ENCODE results near the gene ADAM33. TPM values are rescaled to one million over a fixed set of nuclear protein-coding genes. Genes with fewer than 3 reads are reported as not detected.

The ADAM33 gene
- total RNA-seq, 1 donor from 2014 or later = 11.0 TPM

DNA sequence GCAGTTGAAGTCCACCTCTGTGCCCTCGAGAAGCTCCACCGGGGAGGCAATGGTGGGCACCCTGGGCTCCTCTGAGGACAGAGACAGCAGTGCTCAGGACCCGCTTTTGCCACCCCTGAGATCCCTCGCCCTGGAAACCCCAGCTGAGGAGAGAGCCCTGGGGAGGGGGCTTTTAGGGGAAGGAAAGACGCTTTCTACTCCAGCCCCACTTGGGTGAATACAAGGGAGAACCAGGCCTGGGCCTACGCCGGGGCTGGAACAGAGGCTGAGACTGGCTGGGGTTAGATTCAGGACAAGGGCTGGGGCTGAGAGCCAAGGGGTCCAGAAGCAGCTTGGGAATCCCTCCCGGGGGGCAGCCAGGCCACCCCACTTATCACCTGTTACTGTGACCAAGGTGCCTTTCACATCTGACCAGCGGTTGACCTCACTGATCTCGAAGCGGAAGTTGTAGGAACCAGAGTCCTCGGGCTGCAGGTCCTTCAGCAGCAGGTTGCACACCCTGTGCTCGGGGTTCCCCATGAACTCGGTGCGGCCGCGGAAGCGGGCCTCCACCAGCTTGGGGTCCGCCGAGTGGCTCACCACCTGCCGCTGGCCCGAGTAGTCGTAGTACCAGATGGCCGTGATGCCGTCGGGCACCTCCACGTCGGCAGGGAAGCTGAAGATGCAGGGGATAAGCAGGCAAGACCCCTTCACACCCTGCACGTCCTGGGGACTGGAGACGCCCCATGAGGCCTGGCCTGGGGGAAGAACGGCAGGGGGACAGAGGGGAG, 24.3 kb upstream of the ADAM33 start:
- Histone ChIP-seq H3K36me3 (no peaks in the 10 kb centered on the region), H3K4me1 (peaks cover 9% of the 10 kb centered on the region), H3K9me3 (no peaks in the 10 kb centered on the region), H3K4me3 (no peak overlapping the region), H3K27me3 (no peaks in the 10 kb centered on the region), H3K27ac (no peak overlapping the region)
- intact Hi-C loops (cut with DNase I) = no loop called here
- peak; percentile 61 for DNase-seq
- TF ChIP-seq, protein P1, sequence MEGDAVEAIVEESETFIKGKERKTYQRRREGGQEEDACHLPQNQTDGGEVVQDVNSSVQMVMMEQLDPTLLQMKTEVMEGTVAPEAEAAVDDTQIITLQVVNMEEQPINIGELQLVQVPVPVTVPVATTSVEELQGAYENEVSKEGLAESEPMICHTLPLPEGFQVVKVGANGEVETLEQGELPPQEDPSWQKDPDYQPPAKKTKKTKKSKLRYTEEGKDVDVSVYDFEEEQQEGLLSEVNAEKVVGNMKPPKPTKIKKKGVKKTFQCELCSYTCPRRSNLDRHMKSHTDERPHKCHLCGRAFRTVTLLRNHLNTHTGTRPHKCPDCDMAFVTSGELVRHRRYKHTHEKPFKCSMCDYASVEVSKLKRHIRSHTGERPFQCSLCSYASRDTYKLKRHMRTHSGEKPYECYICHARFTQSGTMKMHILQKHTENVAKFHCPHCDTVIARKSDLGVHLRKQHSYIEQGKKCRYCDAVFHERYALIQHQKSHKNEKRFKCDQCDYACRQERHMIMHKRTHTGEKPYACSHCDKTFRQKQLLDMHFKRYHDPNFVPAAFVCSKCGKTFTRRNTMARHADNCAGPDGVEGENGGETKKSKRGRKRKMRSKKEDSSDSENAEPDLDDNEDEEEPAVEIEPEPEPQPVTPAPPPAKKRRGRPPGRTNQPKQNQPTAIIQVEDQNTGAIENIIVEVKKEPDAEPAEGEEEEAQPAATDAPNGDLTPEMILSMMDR (IDR thresholded peaks at IDR 0.05) = no peak
- ATAC-seq = no peak

DNA sequence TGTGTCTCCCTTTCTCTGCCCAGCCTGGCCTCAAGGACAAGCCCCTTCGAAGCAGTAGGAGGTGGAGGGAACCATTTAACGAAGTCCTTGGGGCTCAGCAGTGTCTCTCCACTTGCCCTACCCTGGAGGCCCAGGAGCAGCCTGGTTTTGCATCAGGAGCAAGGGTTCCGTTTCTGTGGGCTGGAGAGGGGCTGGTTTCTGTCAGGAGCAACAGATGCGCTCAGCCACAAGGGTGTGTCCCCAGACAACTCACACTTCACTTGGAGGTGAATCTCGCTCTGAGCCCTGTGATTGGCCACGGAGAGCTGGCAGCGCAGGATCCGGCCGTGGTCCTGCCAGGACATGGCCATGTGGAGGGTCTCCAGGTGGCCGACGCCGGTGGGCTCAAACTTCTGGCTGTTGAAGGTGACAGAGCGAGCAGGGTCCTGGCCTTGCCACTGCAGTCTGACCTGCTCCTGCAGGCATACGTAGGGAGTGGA, 23.7 kb upstream of the ADAM33 start:
- peaks cover 6% of the 10 kb centered on the region for H3K4me1 ChIP-seq
- TF ChIP-seq, protein P1 (IDR thresholded peaks at IDR 0.05) = no peak
- H3K4me3 ChIP-seq = no peak overlapping the region
- intact Hi-C loops (cut with DNase I) = no loop called here
- H3K27me3 ChIP-seq = no peaks in the 10 kb centered on the region
- H3K9me3 ChIP-seq = no peaks in the 10 kb centered on the region
- ATAC-seq = no peak
- no peak overlapping the region for H3K27ac ChIP-seq
- no peaks in the 10 kb centered on the region for H3K36me3 ChIP-seq
- DNase-seq = no peak

DNA sequence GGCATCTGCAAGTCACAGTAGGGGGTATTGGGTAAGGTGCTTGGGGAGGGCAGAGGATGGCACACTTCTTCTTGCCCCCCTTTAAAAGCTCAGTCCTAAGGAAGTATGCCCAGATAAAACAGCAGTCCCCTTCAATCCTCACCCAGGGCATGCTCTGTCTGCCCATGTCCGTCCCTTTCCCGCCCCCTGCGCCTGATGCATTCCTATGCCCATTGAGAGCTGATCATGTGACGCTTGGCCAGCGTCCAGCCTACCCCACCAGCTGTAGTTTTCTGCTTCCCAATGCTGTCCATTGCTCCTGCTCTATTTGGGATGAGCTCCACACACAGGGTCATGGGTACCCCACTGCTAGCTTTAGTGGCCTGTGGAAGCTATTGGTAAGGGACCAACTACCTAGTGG, 22.3 kb upstream of the ADAM33 start:
- Histone ChIP-seq H3K27me3 (no peaks in the 10 kb centered on the region), H3K4me3 (no peak overlapping the region), H3K27ac (no peak overlapping the region), H3K4me1 (no peaks in the 10 kb centered on the region), H3K9me3 (no peaks in the 10 kb centered on the region), H3K36me3 (no peaks in the 10 kb centered on the region)
- intact Hi-C loops (cut with DNase I) = no loop called here
- TF ChIP-seq, protein P1 (IDR thresholded peaks at IDR 0.05) = no peak
- DNase-seq (peak; percentile 55), ATAC-seq (no peak)

DNA sequence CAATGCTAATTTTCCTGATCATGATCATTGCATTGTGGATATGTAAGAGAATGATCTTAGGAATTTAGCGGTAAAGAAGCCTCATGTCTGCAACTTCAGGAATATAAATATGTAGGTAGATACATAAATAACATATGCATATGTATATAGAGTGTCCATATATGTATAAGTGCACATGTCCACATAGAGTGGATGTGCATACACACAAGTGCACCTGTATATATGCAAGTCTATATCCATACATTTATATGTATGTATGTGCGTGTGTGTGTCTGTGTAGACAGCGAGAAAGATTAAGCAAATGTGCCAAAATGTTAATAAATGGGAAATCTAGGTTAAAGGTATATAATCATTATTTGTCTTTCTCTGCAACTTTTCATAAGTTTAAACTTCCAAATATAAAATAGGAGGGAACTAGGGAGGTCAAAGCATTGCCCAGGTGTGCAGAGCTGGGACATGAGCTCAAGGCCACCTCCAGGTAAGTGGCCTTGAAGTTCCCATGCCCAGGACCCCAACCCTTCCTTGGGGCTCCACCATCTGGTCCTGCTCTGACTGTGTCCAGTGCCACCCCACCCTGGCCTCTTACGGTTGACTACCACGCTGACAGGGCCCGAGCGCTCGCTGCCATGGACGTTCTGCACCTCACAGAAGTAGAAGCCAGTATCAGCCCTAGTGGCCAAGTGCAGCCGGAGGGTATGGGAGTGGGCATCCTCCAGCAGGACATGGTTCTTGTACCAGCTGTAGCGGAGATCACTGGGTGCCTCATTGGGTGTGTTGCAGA, 21.0 kb upstream of the ADAM33 start:
- H3K36me3 ChIP-seq = no peaks in the 10 kb centered on the region
- ATAC-seq (no peak), DNase-seq (no peak)

DNA sequence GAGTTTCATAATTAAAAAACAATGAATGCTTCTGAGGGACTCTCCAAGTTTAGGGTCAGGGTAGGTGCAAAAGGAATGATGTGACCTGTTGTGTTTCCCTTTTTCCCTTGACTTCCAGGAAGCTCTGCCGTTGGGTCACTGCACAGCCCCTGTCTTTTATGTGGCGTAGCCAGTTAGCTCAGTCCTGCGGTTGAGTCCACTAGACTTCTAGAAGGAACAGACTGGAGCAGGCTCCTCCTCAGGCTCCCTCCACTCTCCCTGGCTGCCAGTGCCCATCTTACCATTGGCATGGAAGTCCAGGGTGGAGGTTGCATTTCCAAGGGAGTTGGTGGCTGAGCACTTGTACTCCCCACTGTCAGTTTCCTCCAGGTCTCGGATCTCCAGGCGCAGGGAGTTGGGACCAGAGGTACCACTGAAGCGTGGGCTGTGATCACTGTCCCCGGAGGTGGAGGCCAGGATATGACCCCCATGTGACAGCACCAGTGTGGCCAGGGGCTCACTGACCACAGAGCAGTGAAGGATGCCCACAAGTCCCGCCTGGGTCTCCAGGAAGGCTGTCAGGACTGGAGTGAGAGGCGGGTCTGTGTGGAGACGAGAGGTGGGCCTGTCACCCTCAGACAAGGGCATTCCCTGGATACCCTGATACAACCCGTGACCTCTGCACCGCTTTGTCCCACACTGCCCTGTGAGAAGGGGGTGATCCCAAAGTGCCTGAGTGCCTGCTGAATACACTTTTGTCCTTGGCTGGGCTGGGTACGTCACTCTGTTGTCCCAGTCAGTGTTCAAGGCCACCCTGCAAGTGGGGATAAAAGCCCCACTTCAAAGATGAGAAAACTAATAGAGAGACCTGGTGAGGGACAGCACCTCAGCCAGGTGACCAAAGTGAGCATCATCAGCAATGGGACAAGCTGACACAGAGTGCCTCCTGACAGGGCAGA, 19.5 kb upstream of the ADAM33 start:
- no peak for ATAC-seq
- peak; percentile 48 for DNase-seq
- TF ChIP-seq, protein P1 (IDR thresholded peaks at IDR 0.05) = no peak
- no peak overlapping the region for H3K27ac ChIP-seq
- no peaks in the 10 kb centered on the region for H3K27me3 ChIP-seq
- H3K36me3 ChIP-seq = no peaks in the 10 kb centered on the region
- H3K4me1 ChIP-seq = no peaks in the 10 kb centered on the region
- intact Hi-C loops (cut with DNase I) = no loop called here
- H3K9me3 ChIP-seq = no peaks in the 10 kb centered on the region
- H3K4me3 ChIP-seq = no peak overlapping the region

More for the DNA sequence above, 21.0 kb upstream of the ADAM33 start:
- H3K4me1 ChIP-seq = no peaks in the 10 kb centered on the region
- TF ChIP-seq, protein P1 (IDR thresholded peaks at IDR 0.05) = no peak
- H3K9me3 ChIP-seq = no peaks in the 10 kb centered on the region
- H3K27me3 ChIP-seq = no peaks in the 10 kb centered on the region
- intact Hi-C loops (cut with DNase I) = no loop called here
- no peak overlapping the region for H3K27ac ChIP-seq
- no peak overlapping the region for H3K4me3 ChIP-seq

All from upper lobe of right lung (tissue), 1 donor.